Measurements from ENCODE around the gene SAYSD1. TPM values are rescaled to one million over a fixed set of nuclear protein-coding genes. Genes with fewer than 3 reads are reported as not detected.
A peak's percentile ranks its signal among the peaks of the same experiment; 100 is the strongest.

Gene SAYSD1
- total RNA-seq, 1 donor from 2014 or later, result 15.0 TPM

DNA sequence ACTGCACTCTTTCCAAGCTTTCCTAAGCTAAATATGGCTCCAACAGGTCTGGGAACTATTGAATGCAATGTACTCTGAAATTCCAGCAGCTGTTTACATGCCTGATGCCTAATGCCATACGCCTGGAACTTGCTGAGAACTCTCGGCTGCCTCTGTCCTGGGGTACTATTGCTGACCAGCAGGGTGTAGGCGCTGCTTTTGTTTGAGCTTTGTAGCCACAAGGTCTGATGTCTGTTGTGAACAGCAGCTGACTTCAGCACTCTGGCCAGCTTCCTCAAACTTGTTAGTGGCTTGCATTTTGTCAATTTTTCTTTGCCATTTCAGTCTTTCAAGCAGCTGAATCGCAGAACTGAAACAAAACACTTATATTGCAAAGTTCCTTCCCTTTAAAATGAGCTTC is 26.7 kb downstream of the SAYSD1 start:
- Mint-ChIP-seq H3K36me3 (no peaks in the 10 kb centered on the region), H3K27me3 (peaks cover 50% of the 10 kb centered on the region), H3K27ac (no peak overlapping the region), H3K4me3 (no peak overlapping the region), H3K9me3 (no peaks in the 10 kb centered on the region), H3K4me1 (ENCODE audit: unreplicated experiment) (peaks cover 15% of the 10 kb centered on the region)
- DNase-seq (ENCODE audit: extremely low spot score, unreplicated experiment), result no peak
- TF ChIP-seq, protein P1, sequence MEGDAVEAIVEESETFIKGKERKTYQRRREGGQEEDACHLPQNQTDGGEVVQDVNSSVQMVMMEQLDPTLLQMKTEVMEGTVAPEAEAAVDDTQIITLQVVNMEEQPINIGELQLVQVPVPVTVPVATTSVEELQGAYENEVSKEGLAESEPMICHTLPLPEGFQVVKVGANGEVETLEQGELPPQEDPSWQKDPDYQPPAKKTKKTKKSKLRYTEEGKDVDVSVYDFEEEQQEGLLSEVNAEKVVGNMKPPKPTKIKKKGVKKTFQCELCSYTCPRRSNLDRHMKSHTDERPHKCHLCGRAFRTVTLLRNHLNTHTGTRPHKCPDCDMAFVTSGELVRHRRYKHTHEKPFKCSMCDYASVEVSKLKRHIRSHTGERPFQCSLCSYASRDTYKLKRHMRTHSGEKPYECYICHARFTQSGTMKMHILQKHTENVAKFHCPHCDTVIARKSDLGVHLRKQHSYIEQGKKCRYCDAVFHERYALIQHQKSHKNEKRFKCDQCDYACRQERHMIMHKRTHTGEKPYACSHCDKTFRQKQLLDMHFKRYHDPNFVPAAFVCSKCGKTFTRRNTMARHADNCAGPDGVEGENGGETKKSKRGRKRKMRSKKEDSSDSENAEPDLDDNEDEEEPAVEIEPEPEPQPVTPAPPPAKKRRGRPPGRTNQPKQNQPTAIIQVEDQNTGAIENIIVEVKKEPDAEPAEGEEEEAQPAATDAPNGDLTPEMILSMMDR (conservative IDR thresholded peaks at IDR 0.05), result peak; percentile 73

DNA sequence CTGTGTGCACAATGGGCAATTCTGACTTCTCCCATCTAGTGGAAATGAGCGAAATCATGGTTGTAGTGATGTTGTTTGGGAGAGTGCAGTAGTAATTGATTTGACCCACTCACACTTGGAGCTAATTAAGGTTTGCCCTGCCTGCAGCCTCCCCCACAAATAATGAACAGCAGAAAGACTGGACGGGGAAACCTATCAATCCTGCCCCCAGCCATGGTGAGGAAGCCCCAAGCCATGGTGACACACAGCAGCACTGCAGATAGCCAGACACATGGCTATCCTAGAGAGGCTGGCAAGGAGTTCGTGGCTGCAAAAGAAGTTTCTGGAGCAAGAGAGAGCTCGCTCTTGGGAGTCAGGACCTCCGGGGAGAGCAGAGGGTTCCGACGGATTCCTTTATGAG is 27.8 kb downstream of the SAYSD1 start:
- no peaks in the 10 kb centered on the region for H3K9me3 Mint-ChIP-seq
- H3K4me3 Mint-ChIP-seq, result no peak overlapping the region
- peaks cover 50% of the 10 kb centered on the region for H3K27me3 Mint-ChIP-seq
- no peak overlapping the region for H3K27ac Mint-ChIP-seq
- peaks cover 15% of the 10 kb centered on the region for H3K4me1 Mint-ChIP-seq (ENCODE audit: unreplicated experiment)
- TF ChIP-seq, protein P1 (conservative IDR thresholded peaks at IDR 0.05), result no peak
- H3K36me3 Mint-ChIP-seq, result no peaks in the 10 kb centered on the region
- no peak for DNase-seq (ENCODE audit: extremely low spot score, unreplicated experiment)

DNA sequence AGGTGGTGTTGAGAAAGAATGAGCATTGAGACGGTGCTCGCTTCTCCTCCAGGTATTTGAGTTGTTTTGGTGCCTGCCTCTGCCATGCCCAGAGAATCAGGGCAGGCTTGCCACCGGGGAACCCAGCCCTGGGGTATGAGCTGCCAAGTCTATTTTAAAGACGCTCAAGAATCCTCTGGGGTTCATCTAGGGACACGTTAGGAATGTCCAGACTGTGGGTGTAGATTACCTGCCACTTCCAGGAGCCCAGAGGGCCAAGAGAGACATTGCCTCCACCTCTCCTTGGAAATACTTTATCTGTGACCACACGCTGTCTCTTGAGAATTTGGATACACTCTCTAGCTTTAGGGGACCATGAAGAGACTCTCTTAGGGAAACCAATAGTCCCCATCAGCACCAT is 28.3 kb downstream of the SAYSD1 start:
- Mint-ChIP-seq H3K27ac (no peak overlapping the region), H3K36me3 (no peaks in the 10 kb centered on the region), H3K4me1 (ENCODE audit: unreplicated experiment) (peaks cover 11% of the 10 kb centered on the region), H3K4me3 (no peak overlapping the region), H3K9me3 (no peaks in the 10 kb centered on the region), H3K27me3 (peaks cover 46% of the 10 kb centered on the region)
- no peak for DNase-seq (ENCODE audit: extremely low spot score, unreplicated experiment)
- TF ChIP-seq, protein P1 (conservative IDR thresholded peaks at IDR 0.05), result no peak

DNA sequence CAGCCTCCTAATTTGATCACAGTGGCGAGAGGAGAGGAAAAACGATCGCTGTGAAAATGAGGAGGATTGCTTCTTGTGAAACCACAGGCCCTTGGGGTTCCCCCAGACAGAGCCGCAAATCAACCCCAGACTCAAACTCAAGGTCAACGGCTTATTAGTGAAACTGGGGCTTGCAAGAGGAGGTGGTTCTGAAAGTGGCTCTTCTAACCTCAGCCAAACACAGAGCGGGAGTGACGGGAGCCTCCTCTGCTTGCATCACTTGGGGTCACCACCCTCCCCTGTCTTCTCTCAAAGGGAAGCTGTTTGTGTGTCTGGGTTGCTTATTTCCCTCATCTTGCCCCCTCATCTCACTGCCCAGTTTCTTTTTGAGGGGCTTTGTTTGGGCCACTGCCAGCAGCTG is 28.7 kb downstream of the SAYSD1 start:
- no peak overlapping the region for H3K27ac Mint-ChIP-seq
- peaks cover 11% of the 10 kb centered on the region for H3K4me1 Mint-ChIP-seq (ENCODE audit: unreplicated experiment)
- no peaks in the 10 kb centered on the region for H3K9me3 Mint-ChIP-seq
- no peak for DNase-seq (ENCODE audit: extremely low spot score, unreplicated experiment)
- TF ChIP-seq, protein P1 (conservative IDR thresholded peaks at IDR 0.05), result no peak
- H3K36me3 Mint-ChIP-seq, result no peaks in the 10 kb centered on the region
- no peak overlapping the region for H3K4me3 Mint-ChIP-seq
- H3K27me3 Mint-ChIP-seq, result peaks cover 42% of the 10 kb centered on the region

DNA sequence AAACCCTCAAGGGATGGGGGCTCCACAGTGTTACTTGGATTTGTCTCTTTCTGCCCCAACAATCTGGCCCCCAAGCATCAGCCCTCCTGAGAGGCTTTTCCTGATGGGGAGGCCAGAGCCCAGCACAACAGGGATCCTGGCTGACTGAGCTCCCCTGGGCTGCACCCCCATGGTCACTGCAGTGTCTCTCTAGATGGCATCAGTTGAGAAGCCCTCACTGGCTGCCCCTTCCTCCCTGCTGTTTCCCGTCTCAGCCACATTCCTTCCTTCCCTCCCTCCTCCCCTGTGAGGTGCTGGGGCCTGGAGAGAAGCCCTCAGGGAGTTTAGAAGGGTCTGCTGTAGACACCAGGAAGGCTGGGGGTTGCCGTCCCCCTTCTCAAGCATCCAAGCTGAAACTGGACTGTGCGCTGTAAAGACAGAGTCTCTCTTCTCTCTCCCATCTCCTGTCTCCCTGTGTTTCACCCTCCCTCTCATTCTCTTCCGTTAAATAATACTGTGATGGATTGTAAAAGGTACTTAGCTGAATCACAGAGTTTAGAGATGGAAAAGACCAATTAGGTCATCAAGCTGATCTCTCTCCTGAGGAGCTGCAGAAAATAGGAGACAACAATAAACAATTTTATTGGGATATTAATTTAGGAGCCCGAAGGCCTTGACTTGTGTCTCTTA is 29.7 kb downstream of the SAYSD1 start:
- H3K36me3 Mint-ChIP-seq, result no peaks in the 10 kb centered on the region
- DNase-seq (ENCODE audit: extremely low spot score, unreplicated experiment), result no peak
- H3K27me3 Mint-ChIP-seq, result peaks cover 33% of the 10 kb centered on the region
- TF ChIP-seq, protein P1 (conservative IDR thresholded peaks at IDR 0.05), result no peak
- H3K4me3 Mint-ChIP-seq, result no peak overlapping the region
- H3K4me1 Mint-ChIP-seq (ENCODE audit: unreplicated experiment), result peaks cover 11% of the 10 kb centered on the region
- H3K27ac Mint-ChIP-seq, result no peak overlapping the region
- H3K9me3 Mint-ChIP-seq, result no peaks in the 10 kb centered on the region
